Upper lobe of left lung (tissue), 4 donors: ENCODE data around the gene ASZ1.

ENCODE experiments used
- CTCF ChIP-seq, 6 experiments: fragments of 450-650 bp in 4 of 6; fragments of 200-600 bp in 2 of 6; sonication (generic) in 2 of 6; IDR thresholded peaks; one replicate each; pipeline ENCODE4 v1.5.1; 2016 to 2019; ENCODE audit warnings: antibody characterized with exemption in 6 of 6
- EP300 ChIP-seq, 4 donors: sonication (generic); formaldehyde crosslinking; IDR thresholded peaks; one replicate each; pipeline ENCODE4 v1.5.1; 2017; ENCODE audit warnings: antibody characterized with exemption in 4 of 4, control low read depth in 2 of 4
- POLR2A ChIP-seq, 4 donors: fragments of 450-650 bp; IDR thresholded peaks; one replicate each; pipeline ENCODE4 v1.5.1; 2016 to 2017; ENCODE audit warnings: antibody characterized with exemption in 4 of 4, mild to moderate bottlenecking in 2 of 4

- no peak for TF ChIP-seq CTCF (IDR thresholded peaks at IDR 0.05)
- TF ChIP-seq POLR2A (IDR thresholded peaks at IDR 0.05) = no peak
- no peak for TF ChIP-seq EP300 (IDR thresholded peaks at IDR 0.05)
Observed at GRCh38 chr7:117448655-117449054, 21.4 kb upstream of the ASZ1 start.
